HCT116 (cell line): ENCODE results near the gene QKI. TPM values are rescaled to one million over a fixed set of nuclear protein-coding genes. Genes with fewer than 3 reads are reported as not detected.

Experiments used
- ATAC-seq: fragments of 200-7000 bp; cut with Tn5 transposase; 2 replicates; pipeline ENCODE4 v1.9.1; 2020; ENCODE audit warnings: mild to moderate bottlenecking, moderate library complexity
- BruUV-seq: library from RNA; stranded (reverse); fragments of 400-500 nt; replicated peaks from 2 replicates; lab custom pipeline; 2021; lab: Mats Ljungman, UMichigan
- CTCF ChIA-PET: fragments of 300-600 bp; sonication (Branson Sonifier 250); formaldehyde crosslinking; loops from one replicate; lab custom pipeline; 2021; ENCODE audit warnings: antibody characterized with exemption; lab: Charles Lee
- POLR2A ChIA-PET: fragments of 300-600, 350-600 bp; sonication (Branson Sonifier 250); formaldehyde crosslinking; loops from one replicate; lab custom pipeline; 2021; ENCODE audit warnings: antibody characterized with exemption; lab: Charles Lee
- RAD21 ChIA-PET, 2 experiments: fragments of 300-600 bp; sonication (Branson Sonifier 250); formaldehyde crosslinking; loops; one replicate each; lab custom pipeline; 2023; ENCODE audit warnings: low total read pairs in 2 of 2; ENCODE audit not compliant: uncharacterized antibody in 2 of 2, unreplicated experiment in 2 of 2, low non-redundant PET in 1 of 2; lab: Charles Lee
- DNase-seq: peaks from one replicate; pipeline ENCODE4 v3.0.0-alpha.2; 2010; ENCODE audit warnings: low read depth, low spot score
- H2AFZ ChIP-seq: fragments of 200-600 bp; shearing (Covaris generic), sonication (generic); 2 replicates; pipeline ENCODE4 v1.6.1; 2017; ENCODE audit warnings: low read depth, mixed run types, mixed read lengths, antibody characterized with exemption, low read length; ENCODE audit not compliant: poor library complexity, severe bottlenecking
- H3K27ac ChIP-seq: 2 replicates; pipeline ENCODE4 v1.5.1; 2012; ENCODE audit warnings: low read depth, low read length
- H3K27me3 ChIP-seq: fragments of 200-600 bp; sonication (generic); 2 replicates; pipeline ENCODE4 v1.6.1; 2016; ENCODE audit warnings: mixed run types, low read length, mixed read lengths; ENCODE audit not compliant: insufficient read depth
- H3K36me3 ChIP-seq, 2 experiments: fragments of 200-500 bp in 1 of 2; fragments of 200-600 bp in 1 of 2; sonication (Bioruptor generic) in 1 of 2; sonication (generic) in 1 of 2; 2 replicates each; pipeline versions ENCODE4 v1.5.1 to v1.6.1; 2014 to 2016; ENCODE audit warnings: low read length in 2 of 2, inconsistent platforms in 1 of 2, mixed read lengths in 1 of 2, mixed run types in 1 of 2; ENCODE audit not compliant: insufficient read depth in 2 of 2, control insufficient read depth in 1 of 2
- H3K4me1 ChIP-seq, 2 experiments: fragments of 200-600 bp in 1 of 2; sonication (generic) in 1 of 2; 2 replicates each; pipeline versions ENCODE4 v1.5.1 to v1.6.1; 2012 to 2017; ENCODE audit warnings: low read length in 2 of 2, inconsistent platforms in 1 of 2, mild to moderate bottlenecking in 1 of 2, mixed read lengths in 1 of 2, mixed run types in 1 of 2, moderate library complexity in 1 of 2; ENCODE audit not compliant: insufficient read depth in 2 of 2, control insufficient read depth in 1 of 2
- H3K4me2 ChIP-seq: fragments of 200-600 bp; sonication (generic); 2 replicates; pipeline ENCODE4 v1.6.1; 2017; ENCODE audit warnings: mixed run types, low read length, mixed read lengths
- H3K4me3 ChIP-seq, 2 experiments: fragments of 200-600 bp in 1 of 2; sonication (generic) in 1 of 2; replicated peaks in 1 of 2; 2 replicates each; pipeline ENCODE4 v1.5.1; 2011 to 2016; ENCODE audit warnings: low read length in 2 of 2, control low read depth in 1 of 2, low read depth in 1 of 2, mild to moderate bottlenecking in 1 of 2, mixed read lengths in 1 of 2, mixed run types in 1 of 2
- H3K79me2 ChIP-seq: fragments of 200-600 bp; sonication (generic); 2 replicates; pipeline ENCODE4 v1.6.1; 2017; ENCODE audit warnings: mild to moderate bottlenecking, mixed run types, low read length, moderate library complexity, mixed read lengths; ENCODE audit not compliant: insufficient read depth
- H3K9ac ChIP-seq: fragments of 200-600 bp; sonication (generic); 2 replicates; pipeline ENCODE4 v1.6.1; 2016; ENCODE audit warnings: low read length, mixed read lengths
- H3K9me2 ChIP-seq: fragments of 200-600 bp; sonication (generic), shearing (Covaris generic); 2 replicates; pipeline ENCODE4 v1.6.1; 2017; ENCODE audit warnings: mixed run types, mild to moderate bottlenecking, moderate library complexity; ENCODE audit not compliant: insufficient read depth
- H3K9me3 ChIP-seq, 2 experiments: fragments of 200-500 bp in 1 of 2; fragments of 200-600 bp in 1 of 2; sonication (Bioruptor generic) in 1 of 2; sonication (generic) in 1 of 2; 2 replicates each; pipeline ENCODE4 v1.6.1; 2014 to 2017; ENCODE audit warnings: low read length in 2 of 2, mixed read lengths in 2 of 2, inconsistent platforms in 1 of 2, low read depth in 1 of 2, mild to moderate bottlenecking in 1 of 2, mixed run types in 1 of 2, moderate library complexity in 1 of 2; ENCODE audit not compliant: control insufficient read depth in 1 of 2, insufficient read depth in 1 of 2
- H4K20me1 ChIP-seq: fragments of 200-600 bp; sonication (generic), shearing (Covaris generic); 2 replicates; pipeline ENCODE4 v1.6.1; 2017; ENCODE audit warnings: mixed run types, mild to moderate bottlenecking, moderate library complexity; ENCODE audit not compliant: insufficient read depth
- ATF3 ChIP-seq: IDR thresholded peaks from 2 replicates; pipeline ENCODE4 v1.6.1; 2012
- CBX3 ChIP-seq: IDR thresholded peaks from 2 replicates; pipeline ENCODE4 v1.6.1; 2012; ENCODE audit warnings: low read depth
- CEBPB ChIP-seq: IDR thresholded peaks from 2 replicates; pipeline ENCODE4 v1.6.1; 2012; ENCODE audit warnings: low read depth
- EGR1 ChIP-seq: IDR thresholded peaks from 2 replicates; pipeline ENCODE4 v1.6.1; 2012; ENCODE audit warnings: low read depth
- ELF1 ChIP-seq: IDR thresholded peaks from 2 replicates; pipeline ENCODE4 v1.6.1; 2012; ENCODE audit warnings: low read depth, borderline replicate concordance
- EZH2 ChIP-seq: fragments of 200-600 bp; sonication (generic); IDR thresholded peaks from 2 replicates; pipeline ENCODE4 v1.6.1; 2017; ENCODE audit warnings: antibody characterized with exemption, mixed run types
- EZH2phosphoT487 ChIP-seq: fragments of 200-600 bp; IDR thresholded peaks from 2 replicates; pipeline ENCODE4 v1.6.1; 2018; ENCODE audit warnings: antibody characterized with exemption, borderline replicate concordance
- FOSL1 ChIP-seq: IDR thresholded peaks from 2 replicates; pipeline ENCODE4 v1.6.1; 2012; ENCODE audit warnings: low read depth
- POLR2A ChIP-seq: IDR thresholded peaks from 2 replicates; pipeline ENCODE4 v1.7.0; 2011; ENCODE audit warnings: borderline replicate concordance; ENCODE audit not compliant: insufficient read depth, insufficient read length; ENCODE audit errors: extremely low read depth
- POLR2AphosphoS5 ChIP-seq: IDR thresholded peaks from 2 replicates; pipeline ENCODE4 v1.6.1; 2011; ENCODE audit warnings: mild to moderate bottlenecking, low read depth, low read length, moderate library complexity
- RAD21 ChIP-seq: IDR thresholded peaks from 2 replicates; pipeline ENCODE4 v1.6.1; 2012; ENCODE audit warnings: low read depth, mild to moderate bottlenecking
- REST ChIP-seq: IDR thresholded peaks from 2 replicates; pipeline ENCODE4 v1.6.1; 2012; ENCODE audit warnings: low read depth
- SIN3A ChIP-seq: IDR thresholded peaks from 2 replicates; pipeline ENCODE4 v1.6.1; 2012; ENCODE audit warnings: low read depth
- SRF ChIP-seq: IDR thresholded peaks from 2 replicates; pipeline ENCODE4 v1.6.1; 2012; ENCODE audit warnings: low read depth
- TCF7L2 ChIP-seq: IDR thresholded peaks from 2 replicates; pipeline ENCODE4 v1.7.0; 2011; ENCODE audit warnings: borderline replicate concordance, inconsistent platforms; ENCODE audit not compliant: insufficient read depth, insufficient read length; ENCODE audit errors: extremely low read depth
- YY1 ChIP-seq: IDR thresholded peaks from 2 replicates; pipeline ENCODE4 v1.6.1; 2011; ENCODE audit warnings: low read length, low read depth, moderate library complexity, mild to moderate bottlenecking; ENCODE audit not compliant: insufficient replicate concordance; ENCODE audit errors: extremely low read depth
- ZFX ChIP-seq: fragments of 450-650 bp; IDR thresholded peaks from 2 replicates; pipeline ENCODE4 v1.6.1; 2017
- intact Hi-C: fragments of 100-400 bp; cut with micrococcal nuclease; formaldehyde crosslinking; loops from 2 replicates; pipeline ENCODE4 v1.10.0; 2022
- total RNA-seq: library from RNA; stranded (reverse); gene quantifications from one replicate; pipeline ENCODE4 v1.2.1, GENCODE V29; 2021; ENCODE audit not compliant: unreplicated experiment
- TF ChIP-seq, protein P1 (sequence below): IDR thresholded peaks from 2 replicates; pipeline ENCODE4 v1.6.1; 2012

QKI gene
- total RNA-seq, 1 experiment from 2014 or later: 35.3 TPM

DNA sequence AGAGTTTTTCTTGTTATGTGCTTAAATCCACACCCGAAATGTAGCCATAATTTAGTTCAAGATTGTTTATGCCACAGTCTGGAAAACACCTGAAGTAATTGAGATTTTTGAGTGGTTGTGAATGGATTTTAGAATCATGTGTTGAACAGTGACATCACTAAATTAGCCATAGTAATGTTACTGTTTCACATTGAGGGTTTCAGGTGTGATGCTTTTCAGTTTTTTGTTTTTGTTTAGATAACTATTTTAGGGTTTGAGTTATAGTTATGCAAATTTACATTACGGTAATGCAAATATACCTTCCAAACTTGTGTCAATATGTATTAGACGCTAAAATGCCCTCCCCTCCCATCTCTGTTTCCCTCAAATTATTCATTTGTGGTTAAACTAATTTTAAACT lies 22.9 kb downstream of the QKI start (continued):
- TF ChIP-seq EZH2phosphoT487 (no peak), RAD21 (no peak), ZFX (no peak), SRF (no peak), POLR2AphosphoS5 (no peak), EGR1 (no peak), POLR2A (no peak), TCF7L2 (no peak), CEBPB (no peak)
- TF ChIP-seq, protein P1, sequence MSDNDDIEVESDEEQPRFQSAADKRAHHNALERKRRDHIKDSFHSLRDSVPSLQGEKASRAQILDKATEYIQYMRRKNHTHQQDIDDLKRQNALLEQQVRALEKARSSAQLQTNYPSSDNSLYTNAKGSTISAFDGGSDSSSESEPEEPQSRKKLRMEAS: no peak

- no peak for DNase-seq
- Histone ChIP-seq H3K4me2 (no peak overlapping the region), H3K4me3 (no peak overlapping the region)
- POLR2A ChIA-PET: no interaction called here
- no peak for ATAC-seq
- TF ChIP-seq ZFX (no peak), CEBPB (no peak), ATF3 (no peak), TCF7L2 (no peak), EGR1 (no peak), REST (no peak), SRF (no peak), EZH2 (no peak), SIN3A (no peak), POLR2AphosphoS5 (no peak), FOSL1 (no peak), CBX3 (no peak), EZH2phosphoT487 (no peak), ELF1 (no peak), YY1 (no peak)
- TF ChIP-seq, protein P1: no peak
- TF ChIP-seq, all 23 proteins: peak for 0
- Histone ChIP-seq H3K9me2 (no peaks in the 10 kb centered on the region), H2AFZ (no peak overlapping the region), H3K27me3 (no peaks in the 10 kb centered on the region), H3K36me3 (no peaks in the 10 kb centered on the region), H3K4me1 (no peaks in the 10 kb centered on the region), H3K9me3 (no peaks in the 10 kb centered on the region), H4K20me1 (no peaks in the 10 kb centered on the region; the same call in 1 of the 2 replicates), H3K27ac (no peak overlapping the region), H3K79me2 (peaks cover 71% of the 10 kb centered on the region), H3K9ac (no peak overlapping the region)
- BruUV-seq: no TSS peak
- CTCF ChIA-PET: no interaction called here
- RAD21 ChIA-PET: no interaction called here
- intact Hi-C loops: no loop called here
These were observed 23.9 kb downstream of the QKI start for GRCh38 chr6:163438298-163438939.
